H1 (cell line): ENCODE data around the gene ZNF746. TPM values are rescaled to one million over a fixed set of nuclear protein-coding genes. Genes with fewer than 3 reads are reported as not detected.

Experiments
- EGR1 ChIP-seq: IDR thresholded peaks from 2 replicates; pipeline ENCODE4 v1.6.1; 2011; ENCODE audit warnings: low read depth, low read length, borderline replicate concordance
- RXRA ChIP-seq: IDR thresholded peaks from 2 replicates; pipeline ENCODE4 v1.6.1; 2011; ENCODE audit warnings: low read depth, mild to moderate bottlenecking, low read length, moderate library complexity; ENCODE audit not compliant: insufficient read depth
- TCF12 ChIP-seq: IDR thresholded peaks from 2 replicates; pipeline ENCODE4 v1.6.1; 2011; ENCODE audit warnings: low read depth, mild to moderate bottlenecking, low read length
- polyA plus RNA-seq, 7 experiments: library from polyadenylated mRNA; depleted of rRNA in 3 of 7; stranded (reverse) in 5 of 7; unstranded in 2 of 7; fragments of >200 nt in 5 of 7; fragments of 200-250 nt in 2 of 7; gene quantifications; 1 replicate in 5 of 7; 2 replicates in 1 of 7; 4 replicates in 1 of 7; pipeline versions ENCODE4 v1.2.1 to v1.2.3, GENCODE V29; 2011 to 2013; ENCODE audit warnings: missing spikeins in 2 of 7, mixed read lengths in 2 of 7
- total RNA-seq: library from RNA; stranded (reverse); fragmentation: NEBNext Ultra II Directional; extraction: Animal tissue kit (Norgen Biotek cat#: 25700); gene quantifications from 2 replicates; pipeline ENCODE4 v1.2.1, GENCODE V29; 2021
- TF ChIP-seq, protein P1 (sequence below): fragments of 300-600 bp; sonication (generic); IDR thresholded peaks from 2 replicates; pipeline ENCODE4 v1.7.1; 2012; ENCODE audit warnings: low read length, moderate library complexity, mild to moderate bottlenecking, inconsistent platforms; ENCODE audit not compliant: insufficient replicate concordance
- TF ChIP-seq, protein P2 (sequence below), 3 experiments: IDR thresholded peaks; 1 replicate in 2 of 3; 2 replicates in 1 of 3; pipeline versions ENCODE4 v1.5.1 to v1.6.1; 2011; ENCODE audit warnings: low read length in 3 of 3, mild to moderate bottlenecking in 3 of 3, inconsistent platforms in 2 of 3, low read depth in 1 of 3, moderate library complexity in 1 of 3; ENCODE audit not compliant: insufficient read depth in 1 of 3; ENCODE audit errors: control extremely low read depth in 1 of 3
- TF ChIP-seq, protein P3 (sequence below): IDR thresholded peaks from 2 replicates; pipeline ENCODE4 v1.6.1; 2011; ENCODE audit warnings: low read depth, mild to moderate bottlenecking, low read length; ENCODE audit not compliant: insufficient read depth

The ZNF746 gene
- total and polyA plus RNA-seq, 2 of the 8 experiments (the other 6 are each of a cell fraction or from before 2014, with no cell fraction given) = 7.5 to 15.6 TPM

DNA sequence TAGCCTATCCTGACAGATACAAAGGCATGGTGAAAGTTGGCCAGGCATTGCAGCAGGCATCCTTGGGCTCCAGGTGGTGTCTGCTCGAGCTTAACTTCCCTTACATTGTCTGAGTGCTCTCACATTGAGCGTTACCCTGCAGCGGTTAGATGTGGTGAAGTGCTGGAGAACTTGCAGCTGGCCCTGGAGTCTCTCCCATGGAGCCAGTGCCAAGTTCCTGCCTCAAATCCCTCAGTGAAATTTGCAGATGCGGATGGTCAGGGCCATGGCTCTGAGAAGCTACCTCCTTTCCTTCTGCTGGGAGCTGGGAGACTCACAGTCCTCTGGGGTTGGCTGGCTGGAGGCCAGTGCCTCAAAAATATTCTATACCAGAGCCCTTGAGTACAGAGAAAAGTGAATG lies 3.3 kb upstream of the ZNF746 start (continued):
- TF ChIP-seq, protein P1, sequence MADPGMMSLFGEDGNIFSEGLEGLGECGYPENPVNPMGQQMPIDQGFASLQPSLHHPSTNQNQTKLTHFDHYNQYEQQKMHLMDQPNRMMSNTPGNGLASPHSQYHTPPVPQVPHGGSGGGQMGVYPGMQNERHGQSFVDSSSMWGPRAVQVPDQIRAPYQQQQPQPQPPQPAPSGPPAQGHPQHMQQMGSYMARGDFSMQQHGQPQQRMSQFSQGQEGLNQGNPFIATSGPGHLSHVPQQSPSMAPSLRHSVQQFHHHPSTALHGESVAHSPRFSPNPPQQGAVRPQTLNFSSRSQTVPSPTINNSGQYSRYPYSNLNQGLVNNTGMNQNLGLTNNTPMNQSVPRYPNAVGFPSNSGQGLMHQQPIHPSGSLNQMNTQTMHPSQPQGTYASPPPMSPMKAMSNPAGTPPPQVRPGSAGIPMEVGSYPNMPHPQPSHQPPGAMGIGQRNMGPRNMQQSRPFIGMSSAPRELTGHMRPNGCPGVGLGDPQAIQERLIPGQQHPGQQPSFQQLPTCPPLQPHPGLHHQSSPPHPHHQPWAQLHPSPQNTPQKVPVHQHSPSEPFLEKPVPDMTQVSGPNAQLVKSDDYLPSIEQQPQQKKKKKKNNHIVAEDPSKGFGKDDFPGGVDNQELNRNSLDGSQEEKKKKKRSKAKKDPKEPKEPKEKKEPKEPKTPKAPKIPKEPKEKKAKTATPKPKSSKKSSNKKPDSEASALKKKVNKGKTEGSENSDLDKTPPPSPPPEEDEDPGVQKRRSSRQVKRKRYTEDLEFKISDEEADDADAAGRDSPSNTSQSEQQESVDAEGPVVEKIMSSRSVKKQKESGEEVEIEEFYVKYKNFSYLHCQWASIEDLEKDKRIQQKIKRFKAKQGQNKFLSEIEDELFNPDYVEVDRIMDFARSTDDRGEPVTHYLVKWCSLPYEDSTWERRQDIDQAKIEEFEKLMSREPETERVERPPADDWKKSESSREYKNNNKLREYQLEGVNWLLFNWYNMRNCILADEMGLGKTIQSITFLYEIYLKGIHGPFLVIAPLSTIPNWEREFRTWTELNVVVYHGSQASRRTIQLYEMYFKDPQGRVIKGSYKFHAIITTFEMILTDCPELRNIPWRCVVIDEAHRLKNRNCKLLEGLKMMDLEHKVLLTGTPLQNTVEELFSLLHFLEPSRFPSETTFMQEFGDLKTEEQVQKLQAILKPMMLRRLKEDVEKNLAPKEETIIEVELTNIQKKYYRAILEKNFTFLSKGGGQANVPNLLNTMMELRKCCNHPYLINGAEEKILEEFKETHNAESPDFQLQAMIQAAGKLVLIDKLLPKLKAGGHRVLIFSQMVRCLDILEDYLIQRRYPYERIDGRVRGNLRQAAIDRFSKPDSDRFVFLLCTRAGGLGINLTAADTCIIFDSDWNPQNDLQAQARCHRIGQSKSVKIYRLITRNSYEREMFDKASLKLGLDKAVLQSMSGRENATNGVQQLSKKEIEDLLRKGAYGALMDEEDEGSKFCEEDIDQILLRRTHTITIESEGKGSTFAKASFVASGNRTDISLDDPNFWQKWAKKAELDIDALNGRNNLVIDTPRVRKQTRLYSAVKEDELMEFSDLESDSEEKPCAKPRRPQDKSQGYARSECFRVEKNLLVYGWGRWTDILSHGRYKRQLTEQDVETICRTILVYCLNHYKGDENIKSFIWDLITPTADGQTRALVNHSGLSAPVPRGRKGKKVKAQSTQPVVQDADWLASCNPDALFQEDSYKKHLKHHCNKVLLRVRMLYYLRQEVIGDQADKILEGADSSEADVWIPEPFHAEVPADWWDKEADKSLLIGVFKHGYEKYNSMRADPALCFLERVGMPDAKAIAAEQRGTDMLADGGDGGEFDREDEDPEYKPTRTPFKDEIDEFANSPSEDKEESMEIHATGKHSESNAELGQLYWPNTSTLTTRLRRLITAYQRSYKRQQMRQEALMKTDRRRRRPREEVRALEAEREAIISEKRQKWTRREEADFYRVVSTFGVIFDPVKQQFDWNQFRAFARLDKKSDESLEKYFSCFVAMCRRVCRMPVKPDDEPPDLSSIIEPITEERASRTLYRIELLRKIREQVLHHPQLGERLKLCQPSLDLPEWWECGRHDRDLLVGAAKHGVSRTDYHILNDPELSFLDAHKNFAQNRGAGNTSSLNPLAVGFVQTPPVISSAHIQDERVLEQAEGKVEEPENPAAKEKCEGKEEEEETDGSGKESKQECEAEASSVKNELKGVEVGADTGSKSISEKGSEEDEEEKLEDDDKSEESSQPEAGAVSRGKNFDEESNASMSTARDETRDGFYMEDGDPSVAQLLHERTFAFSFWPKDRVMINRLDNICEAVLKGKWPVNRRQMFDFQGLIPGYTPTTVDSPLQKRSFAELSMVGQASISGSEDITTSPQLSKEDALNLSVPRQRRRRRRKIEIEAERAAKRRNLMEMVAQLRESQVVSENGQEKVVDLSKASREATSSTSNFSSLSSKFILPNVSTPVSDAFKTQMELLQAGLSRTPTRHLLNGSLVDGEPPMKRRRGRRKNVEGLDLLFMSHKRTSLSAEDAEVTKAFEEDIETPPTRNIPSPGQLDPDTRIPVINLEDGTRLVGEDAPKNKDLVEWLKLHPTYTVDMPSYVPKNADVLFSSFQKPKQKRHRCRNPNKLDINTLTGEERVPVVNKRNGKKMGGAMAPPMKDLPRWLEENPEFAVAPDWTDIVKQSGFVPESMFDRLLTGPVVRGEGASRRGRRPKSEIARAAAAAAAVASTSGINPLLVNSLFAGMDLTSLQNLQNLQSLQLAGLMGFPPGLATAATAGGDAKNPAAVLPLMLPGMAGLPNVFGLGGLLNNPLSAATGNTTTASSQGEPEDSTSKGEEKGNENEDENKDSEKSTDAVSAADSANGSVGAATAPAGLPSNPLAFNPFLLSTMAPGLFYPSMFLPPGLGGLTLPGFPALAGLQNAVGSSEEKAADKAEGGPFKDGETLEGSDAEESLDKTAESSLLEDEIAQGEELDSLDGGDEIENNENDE = no peak
- TF ChIP-seq, protein P2, sequence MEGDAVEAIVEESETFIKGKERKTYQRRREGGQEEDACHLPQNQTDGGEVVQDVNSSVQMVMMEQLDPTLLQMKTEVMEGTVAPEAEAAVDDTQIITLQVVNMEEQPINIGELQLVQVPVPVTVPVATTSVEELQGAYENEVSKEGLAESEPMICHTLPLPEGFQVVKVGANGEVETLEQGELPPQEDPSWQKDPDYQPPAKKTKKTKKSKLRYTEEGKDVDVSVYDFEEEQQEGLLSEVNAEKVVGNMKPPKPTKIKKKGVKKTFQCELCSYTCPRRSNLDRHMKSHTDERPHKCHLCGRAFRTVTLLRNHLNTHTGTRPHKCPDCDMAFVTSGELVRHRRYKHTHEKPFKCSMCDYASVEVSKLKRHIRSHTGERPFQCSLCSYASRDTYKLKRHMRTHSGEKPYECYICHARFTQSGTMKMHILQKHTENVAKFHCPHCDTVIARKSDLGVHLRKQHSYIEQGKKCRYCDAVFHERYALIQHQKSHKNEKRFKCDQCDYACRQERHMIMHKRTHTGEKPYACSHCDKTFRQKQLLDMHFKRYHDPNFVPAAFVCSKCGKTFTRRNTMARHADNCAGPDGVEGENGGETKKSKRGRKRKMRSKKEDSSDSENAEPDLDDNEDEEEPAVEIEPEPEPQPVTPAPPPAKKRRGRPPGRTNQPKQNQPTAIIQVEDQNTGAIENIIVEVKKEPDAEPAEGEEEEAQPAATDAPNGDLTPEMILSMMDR (IDR thresholded peaks at IDR 0.05; ENCODE audit: control extremely low read depth in 1 of 3, insufficient read depth in 1 of 3, low read depth in 1 of 3, low read length in 3 of 3) = no peak
- TF ChIP-seq RXRA (no peak), TCF12 (no peak), EGR1 (no peak)
- TF ChIP-seq, protein P3, sequence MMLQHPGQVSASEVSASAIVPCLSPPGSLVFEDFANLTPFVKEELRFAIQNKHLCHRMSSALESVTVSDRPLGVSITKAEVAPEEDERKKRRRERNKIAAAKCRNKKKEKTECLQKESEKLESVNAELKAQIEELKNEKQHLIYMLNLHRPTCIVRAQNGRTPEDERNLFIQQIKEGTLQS = no peak
